ENCODE results near the gene GID4.

GID4 gene

DNA sequence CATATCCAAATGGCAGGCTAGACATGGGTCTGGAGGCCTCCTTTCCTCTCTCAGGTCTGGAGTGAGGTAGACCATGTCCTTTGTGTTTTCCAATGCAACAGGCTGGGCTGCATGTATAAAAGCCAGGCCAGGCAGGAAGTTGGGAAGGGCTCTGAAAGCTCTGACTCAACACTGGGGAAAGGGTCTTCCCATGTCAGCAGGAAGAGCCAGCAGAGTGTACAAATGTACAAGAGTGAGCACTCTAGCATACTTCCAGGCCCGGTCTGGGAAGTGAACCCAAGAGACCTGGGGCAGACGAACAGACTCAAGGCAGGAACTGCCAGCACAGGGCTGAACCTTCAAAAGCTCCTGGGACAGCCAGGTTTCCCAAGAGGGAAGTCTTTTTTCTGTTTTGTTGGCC lies 7.3 kb upstream of the GID4 start:
- Histone ChIP-seq H3K4me1 (ENCODE audit: insufficient read depth, low read length) (peaks cover 15% of the 10 kb centered on the region; the same call in 1 of the 2 replicates), H2AFZ (ENCODE audit: low read depth, low read length) (no peak overlapping the region), H3K9ac (ENCODE audit: low read depth, low read length) (no peak overlapping the region), H3K27ac (ENCODE audit: low read length) (no peak overlapping the region; the same call in 1 of the 2 replicates), H3K79me2 (ENCODE audit: insufficient read depth, low read length) (peaks cover 52% of the 10 kb centered on the region), H3K4me2 (ENCODE audit: insufficient read depth, low read length) (no peak overlapping the region), H3K27me3 (ENCODE audit: insufficient read depth, low read length, poor library complexity) (no peaks in the 10 kb centered on the region), H3K4me3 (ENCODE audit: low read depth in 1 of 2, low read length in 2 of 2) (no peak overlapping the region), H4K20me1 (ENCODE audit: insufficient read depth, low read length) (0 out of 2 replicates have a peak, but pooled peaks cover 5% of the 10 kb centered on the region), H3K36me3 (ENCODE audit: insufficient read depth, low read length) (peaks cover 13% of the 10 kb centered on the region), H3K9me3 (ENCODE audit: insufficient read depth, low read length, severe bottlenecking) (no peaks in the 10 kb centered on the region)
- DNase-seq (no peak), ATAC-seq (ENCODE audit: insufficient read depth, low read depth) (no peak)
- TF ChIP-seq CTCF (IDR thresholded peaks at IDR 0.05; ENCODE audit: borderline replicate concordance, extremely low read depth, low read length, poor library complexity, severe bottlenecking): no peak
- TF ChIP-seq EZH2 (IDR thresholded peaks at IDR 0.05; ENCODE audit: borderline replicate concordance, low read depth, low read length, severe bottlenecking): no peak

DNA sequence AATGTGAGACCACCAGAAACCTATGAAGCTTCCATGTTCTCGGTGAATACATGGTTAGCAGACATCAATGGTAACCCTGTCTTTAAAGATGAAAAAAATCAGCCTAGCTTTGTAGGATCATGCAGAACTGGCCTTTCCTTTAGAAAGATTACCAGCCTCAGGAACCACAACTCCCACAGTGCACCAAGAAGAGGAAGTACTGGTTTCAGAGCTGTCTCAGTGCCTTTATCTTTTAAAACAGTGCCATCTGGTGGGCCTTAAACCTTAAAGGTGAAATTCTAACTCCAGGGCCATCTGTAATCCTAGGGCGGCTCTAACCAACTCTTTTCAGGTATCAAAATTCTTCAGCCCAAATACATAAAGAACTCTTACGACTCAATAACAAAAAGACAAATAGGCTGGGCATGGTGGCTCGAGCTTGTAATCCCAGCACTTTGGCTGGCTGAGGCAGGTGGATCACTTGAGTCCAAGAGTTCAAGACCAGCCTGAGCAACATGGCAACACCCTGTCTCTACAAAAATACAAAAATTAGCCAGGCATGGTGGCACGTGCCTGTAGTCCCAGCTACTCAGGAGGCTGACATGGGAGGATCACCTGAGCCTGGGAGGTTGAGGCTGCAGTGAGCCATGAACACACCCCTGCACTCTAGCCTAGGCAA lies 5.6 kb upstream of the GID4 start:
- H3K27me3 ChIP-seq (ENCODE audit: insufficient read depth, low read length, poor library complexity): no peaks in the 10 kb centered on the region
- no peaks in the 10 kb centered on the region for H4K20me1 ChIP-seq (ENCODE audit: insufficient read depth, low read length)
- H3K9ac ChIP-seq (ENCODE audit: low read depth, low read length): no peak overlapping the region
- peak; percentile 68 for DNase-seq
- ATAC-seq (ENCODE audit: insufficient read depth, low read depth): peak; percentile 98
- H3K9me3 ChIP-seq (ENCODE audit: insufficient read depth, low read length, severe bottlenecking): no peaks in the 10 kb centered on the region
- peak overlapping the region; percentile 44 for H3K4me2 ChIP-seq (ENCODE audit: insufficient read depth, low read length)
- no peak overlapping the region for H3K27ac ChIP-seq (ENCODE audit: low read length)
- H3K4me3 ChIP-seq (ENCODE audit: low read depth in 1 of 2, low read length in 2 of 2): no peak overlapping the region
- peak; percentile 81 for TF ChIP-seq CTCF (IDR thresholded peaks at IDR 0.05; ENCODE audit: borderline replicate concordance, extremely low read depth, low read length, poor library complexity, severe bottlenecking)
- no peak for TF ChIP-seq EZH2 (IDR thresholded peaks at IDR 0.05; ENCODE audit: borderline replicate concordance, low read depth, low read length, severe bottlenecking)
- H2AFZ ChIP-seq (ENCODE audit: low read depth, low read length): no peak overlapping the region
- H3K79me2 ChIP-seq (ENCODE audit: insufficient read depth, low read length): peaks cover 65% of the 10 kb centered on the region
- no peaks in the 10 kb centered on the region for H3K36me3 ChIP-seq (ENCODE audit: insufficient read depth, low read length)
- peaks cover 29% of the 10 kb centered on the region for H3K4me1 ChIP-seq (ENCODE audit: insufficient read depth, low read length)

- H3K4me1 ChIP-seq (ENCODE audit: insufficient read depth, low read length): peaks cover 36% of the 10 kb centered on the region
- H2AFZ ChIP-seq (ENCODE audit: low read depth, low read length): no peak overlapping the region
- TF ChIP-seq CTCF (IDR thresholded peaks at IDR 0.05; ENCODE audit: borderline replicate concordance, extremely low read depth, low read length, poor library complexity, severe bottlenecking) (no peak), EZH2 (IDR thresholded peaks at IDR 0.05; ENCODE audit: borderline replicate concordance, low read depth, low read length, severe bottlenecking) (no peak)
- no peak overlapping the region for H3K9ac ChIP-seq (ENCODE audit: low read depth, low read length)
- H3K4me3 ChIP-seq (ENCODE audit: low read depth in 1 of 2, low read length in 2 of 2): no peak overlapping the region
- no peaks in the 10 kb centered on the region for H3K9me3 ChIP-seq (ENCODE audit: insufficient read depth, low read length, severe bottlenecking)
- peaks cover 79% of the 10 kb centered on the region for H3K79me2 ChIP-seq (ENCODE audit: insufficient read depth, low read length)
- peaks cover 9% of the 10 kb centered on the region for H4K20me1 ChIP-seq (ENCODE audit: insufficient read depth, low read length)
- no peak overlapping the region for H3K27ac ChIP-seq (ENCODE audit: low read length)
- DNase-seq (no peak), ATAC-seq (ENCODE audit: insufficient read depth, low read depth) (no peak)
- no peaks in the 10 kb centered on the region; the same call in 1 of the 2 replicates for H3K36me3 ChIP-seq (ENCODE audit: insufficient read depth, low read length)
- no peak overlapping the region for H3K4me2 ChIP-seq (ENCODE audit: insufficient read depth, low read length)
- no peaks in the 10 kb centered on the region for H3K27me3 ChIP-seq (ENCODE audit: insufficient read depth, low read length, poor library complexity)
Observed at GRCh38 chr17:18035704-18036103, 3.5 kb upstream of the GID4 start.

All from DND-41 (cell line).